CD14-positive monocyte (primary cell): ENCODE results near the gene EIPR1. TPM values are rescaled to one million over a fixed set of nuclear protein-coding genes. Genes with fewer than 3 reads are reported as not detected.
A peak's percentile ranks its signal among the peaks of the same experiment; 100 is the strongest.

Experiments
- DNase-seq, 3 donors: peaks; one replicate each; pipeline ENCODE4 v3.0.0-alpha.2; 2011 to 2022
- H2AFZ ChIP-seq: 2 replicates; pipeline ENCODE4 v1.6.0; 2012; ENCODE audit warnings: mild to moderate bottlenecking, low read depth, low read length, inconsistent platforms; ENCODE audit not compliant: insufficient read depth, poor library complexity, severe bottlenecking
- H3K27ac ChIP-seq, 2 donors: 1 replicate in 1 of 2; 2 replicates in 1 of 2; pipeline ENCODE4 v1.5.1; 2012 to 2013; ENCODE audit warnings: low read length in 2 of 2, control low read depth in 1 of 2, inconsistent platforms in 1 of 2, low read depth in 1 of 2, mild to moderate bottlenecking in 1 of 2
- H3K27me3 ChIP-seq, 2 donors: one replicate each; pipeline versions ENCODE4 v1.6.0 to v1.6.1; 2011 to 2013; ENCODE audit warnings: low read length in 2 of 2; ENCODE audit not compliant: control insufficient read depth in 2 of 2, insufficient read depth in 2 of 2
- H3K36me3 ChIP-seq, 2 donors: replicated peaks in 1 of 2; 1 replicate in 1 of 2; 2 replicates in 1 of 2; pipeline versions ENCODE4 v1.5.1 to v1.6.1; 2012 to 2013; ENCODE audit warnings: low read length in 2 of 2, control low read depth in 1 of 2, inconsistent platforms in 1 of 2, mild to moderate bottlenecking in 1 of 2; ENCODE audit not compliant: insufficient read depth in 2 of 2, control insufficient read depth in 1 of 2
- H3K4me1 ChIP-seq, 2 donors: 1 replicate in 1 of 2; 2 replicates in 1 of 2; pipeline versions ENCODE4 v1.5.1 to v1.6.1; 2012 to 2013; ENCODE audit warnings: low read length in 2 of 2, control low read depth in 1 of 2, inconsistent platforms in 1 of 2, mild to moderate bottlenecking in 1 of 2, moderate library complexity in 1 of 2; ENCODE audit not compliant: insufficient read depth in 2 of 2, control insufficient read depth in 1 of 2
- H3K4me2 ChIP-seq: replicated peaks from 2 replicates; pipeline ENCODE3; 2012; ENCODE audit warnings: low read length, moderate library complexity, mild to moderate bottlenecking; ENCODE audit not compliant: poor library complexity, severe bottlenecking; ENCODE audit errors: extremely low read depth
- H3K4me3 ChIP-seq, 3 experiments: fragments of 200-600 bp in 1 of 3; sonication (generic) in 1 of 3; replicated peaks in 1 of 3; 1 replicate in 2 of 3; 2 replicates in 1 of 3; pipeline ENCODE4 v1.5.1; 2011 to 2013; ENCODE audit warnings: low read length in 3 of 3, mild to moderate bottlenecking in 3 of 3, control low read depth in 2 of 3, low read depth in 2 of 3, inconsistent platforms in 1 of 3, moderate library complexity in 1 of 3
- H3K79me2 ChIP-seq: 2 replicates; pipeline ENCODE4 v1.6.0; 2012; ENCODE audit warnings: mild to moderate bottlenecking, control low read depth, inconsistent platforms, low read length, moderate library complexity; ENCODE audit not compliant: insufficient read depth
- H3K9ac ChIP-seq: 2 replicates; pipeline ENCODE4 v1.6.0; 2017; ENCODE audit warnings: low read length, mild to moderate bottlenecking; ENCODE audit not compliant: insufficient read depth, poor library complexity, severe bottlenecking
- H3K9me3 ChIP-seq, 2 donors: replicated peaks in 1 of 2; 1 replicate in 1 of 2; 2 replicates in 1 of 2; pipeline versions ENCODE4 v1.5.1 to v1.6.1; 2012 to 2013; ENCODE audit warnings: low read length in 2 of 2, control low read depth in 1 of 2; ENCODE audit not compliant: control insufficient read depth in 1 of 2, insufficient read depth in 1 of 2
- H4K20me1 ChIP-seq: 2 replicates; pipeline ENCODE4 v1.6.0; 2012; ENCODE audit warnings: mild to moderate bottlenecking, low read length, control low read depth, moderate library complexity; ENCODE audit not compliant: insufficient read depth
- H3K27ac Mint-ChIP-seq, 7 donors: one replicate each; pipeline ENCODE4 v1.8.0; 2020; ENCODE audit warnings: mild to moderate bottlenecking in 7 of 7, mixed read lengths in 7 of 7, moderate library complexity in 6 of 7, inconsistent platforms in 2 of 7
- H3K27me3 Mint-ChIP-seq, 3 donors: one replicate each; pipeline ENCODE4 v1.8.0; 2021 to 2022; ENCODE audit warnings: low read depth in 3 of 3, mild to moderate bottlenecking in 3 of 3, mixed read lengths in 3 of 3, moderate library complexity in 3 of 3, inconsistent platforms in 1 of 3
- H3K36me3 Mint-ChIP-seq, 2 donors: one replicate each; pipeline ENCODE4 v1.8.0; 2020; ENCODE audit warnings: mixed read lengths in 2 of 2, inconsistent platforms in 1 of 2, mild to moderate bottlenecking in 1 of 2
- H3K4me1 Mint-ChIP-seq: one replicate; pipeline ENCODE4 v1.8.0; 2020; ENCODE audit warnings: mild to moderate bottlenecking, mixed read lengths
- H3K4me3 Mint-ChIP-seq, 2 donors: one replicate each; pipeline ENCODE4 v1.8.0; 2020; ENCODE audit warnings: mild to moderate bottlenecking in 2 of 2, mixed read lengths in 2 of 2, moderate library complexity in 1 of 2
- H3K9me3 Mint-ChIP-seq, 7 donors: one replicate each; pipeline ENCODE4 v1.8.0; 2020 to 2022; ENCODE audit warnings: mixed read lengths in 7 of 7, mild to moderate bottlenecking in 6 of 7, moderate library complexity in 6 of 7, inconsistent platforms in 2 of 7
- WGBS: methylation state at CpG from one replicate; pipeline ENCODE4 v1.1.5; 2013; ENCODE audit warnings: missing lambda C conversion rate; ENCODE audit not compliant: insufficient coverage; 5-methylcytosine and 5-hydroxymethylcytosine counted together
- intact Hi-C, 2 donors: fragments of 100-400 bp; cut with micrococcal nuclease; formaldehyde crosslinking; loops; one replicate each; pipeline versions ENCODE4 v1.15.0 to v1.15.1; 2023
- polyA plus RNA-seq, 3 donors: library from polyadenylated mRNA; depleted of rRNA in 1 of 3; unstranded in 2 of 3; stranded (reverse) in 1 of 3; fragments of 300-500 nt in 2 of 3; fragments of >200 nt in 1 of 3; fragmentation: Illumina TruSeq in 2 of 3; gene quantifications; 1 replicate in 2 of 3; 2 replicates in 1 of 3; pipeline ENCODE4 v1.2.3, GENCODE V29; 2012 to 2021
- TF ChIP-seq, protein P1 (sequence below): fragments of 200-600 bp; IDR thresholded peaks from one replicate; pipeline ENCODE4 v1.8.0; 2022; ENCODE audit warnings: antibody characterized with exemption, mild to moderate bottlenecking

EIPR1 gene
- polyA plus RNA-seq, 3 donors: 19.0 to 22.4 (median 20.8) TPM

DNA sequence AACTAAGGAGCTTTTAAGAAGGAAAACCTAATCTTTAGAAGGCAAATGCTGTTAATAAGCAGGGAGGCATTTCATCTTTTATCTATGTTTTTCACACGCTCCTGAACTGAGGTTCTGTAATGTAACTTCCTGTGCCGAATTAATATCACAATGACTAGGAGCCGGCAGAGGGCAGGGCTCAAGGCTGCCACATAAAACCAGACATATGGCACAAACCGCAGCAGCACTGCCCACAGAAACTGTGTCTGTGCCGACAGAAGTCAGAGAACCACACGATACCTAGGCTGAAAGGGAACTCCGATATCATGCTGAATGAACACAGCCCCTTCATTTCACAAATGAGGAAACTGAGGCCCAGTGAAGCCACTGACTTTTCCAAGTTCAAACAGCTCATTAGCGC is 112.1 kb downstream of the EIPR1 start:
- Mint-ChIP-seq H3K4me1 (peaks cover 12% of the 10 kb centered on the region), H3K27ac (peak overlapping the region in 2 of 7 donors; percentile 50 to 51), H3K9me3 (peaks cover 0 to 2% (median 0%) of the 10 kb centered on the region in 7 donors), H3K4me3 (no peak overlapping the region), H3K27me3 (no peaks in the 10 kb centered on the region), H3K36me3 (peaks cover 9 to 10% of the 10 kb centered on the region in 2 donors)
- intact Hi-C loops: no loop called here
- peaks cover 10 to 13% of the 10 kb centered on the region in 2 donors for H3K4me1 ChIP-seq
- no peaks in the 10 kb centered on the region for H3K9me3 ChIP-seq
- TF ChIP-seq, protein P1, sequence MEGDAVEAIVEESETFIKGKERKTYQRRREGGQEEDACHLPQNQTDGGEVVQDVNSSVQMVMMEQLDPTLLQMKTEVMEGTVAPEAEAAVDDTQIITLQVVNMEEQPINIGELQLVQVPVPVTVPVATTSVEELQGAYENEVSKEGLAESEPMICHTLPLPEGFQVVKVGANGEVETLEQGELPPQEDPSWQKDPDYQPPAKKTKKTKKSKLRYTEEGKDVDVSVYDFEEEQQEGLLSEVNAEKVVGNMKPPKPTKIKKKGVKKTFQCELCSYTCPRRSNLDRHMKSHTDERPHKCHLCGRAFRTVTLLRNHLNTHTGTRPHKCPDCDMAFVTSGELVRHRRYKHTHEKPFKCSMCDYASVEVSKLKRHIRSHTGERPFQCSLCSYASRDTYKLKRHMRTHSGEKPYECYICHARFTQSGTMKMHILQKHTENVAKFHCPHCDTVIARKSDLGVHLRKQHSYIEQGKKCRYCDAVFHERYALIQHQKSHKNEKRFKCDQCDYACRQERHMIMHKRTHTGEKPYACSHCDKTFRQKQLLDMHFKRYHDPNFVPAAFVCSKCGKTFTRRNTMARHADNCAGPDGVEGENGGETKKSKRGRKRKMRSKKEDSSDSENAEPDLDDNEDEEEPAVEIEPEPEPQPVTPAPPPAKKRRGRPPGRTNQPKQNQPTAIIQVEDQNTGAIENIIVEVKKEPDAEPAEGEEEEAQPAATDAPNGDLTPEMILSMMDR: no peak
- no peaks in the 10 kb centered on the region for H3K27me3 ChIP-seq
- no peak overlapping the region for H3K27ac ChIP-seq
- H2AFZ ChIP-seq: no peak overlapping the region
- H3K4me2 ChIP-seq: no peak overlapping the region
- H4K20me1 ChIP-seq: no peaks in the 10 kb centered on the region
- H3K9ac ChIP-seq: no peak overlapping the region
- 95% methylated on average over 7 of the region's 8 CpGs for WGBS
- DNase-seq: no peak
- no peak overlapping the region for H3K4me3 ChIP-seq
- no peaks in the 10 kb centered on the region for H3K79me2 ChIP-seq
- H3K36me3 ChIP-seq: no peaks in the 10 kb centered on the region

DNA sequence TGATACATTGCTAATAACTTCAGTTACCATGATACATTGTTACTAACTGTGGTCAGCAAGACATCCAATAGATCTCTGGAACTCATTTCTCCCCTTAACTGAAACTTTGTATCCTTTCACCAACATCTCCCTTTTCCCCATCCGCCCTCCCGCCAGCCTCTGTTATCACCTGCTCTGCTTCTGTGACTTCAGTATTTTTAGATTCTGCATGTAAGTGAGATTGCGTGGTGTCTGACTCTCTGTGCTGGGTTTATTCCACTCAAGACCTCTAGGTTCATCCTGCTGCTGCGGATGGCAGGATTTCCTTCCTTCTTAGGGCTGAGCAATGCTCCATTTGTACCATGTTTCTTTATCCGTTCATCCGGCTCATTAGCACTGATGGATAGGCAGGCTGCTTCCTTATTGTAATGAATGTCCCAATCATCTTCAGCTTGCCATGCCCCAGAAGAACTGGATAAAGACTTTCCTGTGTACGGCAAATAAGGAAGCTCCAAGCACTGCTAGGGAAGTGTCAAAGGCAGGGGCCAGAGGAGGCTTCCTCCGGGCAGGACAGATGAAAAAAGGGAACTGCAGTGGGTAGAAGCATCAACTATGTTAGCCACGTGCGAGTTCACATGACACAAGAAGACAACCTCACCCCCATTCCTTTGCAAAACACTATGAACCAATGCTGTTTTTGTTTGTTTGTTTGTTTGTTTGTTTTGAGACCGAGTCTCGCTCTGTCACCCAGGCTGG is 113.4 kb downstream of the EIPR1 start:
- H3K4me1 Mint-ChIP-seq: peaks cover 12% of the 10 kb centered on the region
- H3K4me3 Mint-ChIP-seq: peak overlapping the region in 1 of 2 donors; percentile 55
- no peak overlapping the region for H3K9ac ChIP-seq
- H3K27me3 ChIP-seq: no peaks in the 10 kb centered on the region
- H3K4me3 ChIP-seq: no peak overlapping the region
- DNase-seq: peak; percentile 37 to 52 (median 39)
- no peaks in the 10 kb centered on the region for H3K27me3 Mint-ChIP-seq
- peak overlapping the region in 5 of 7 donors; percentile 22 to 85 (median 33) for H3K27ac Mint-ChIP-seq
- H3K27ac ChIP-seq: peak overlapping the region in 1 of 2 donors; percentile 12
- H3K9me3 ChIP-seq: no peaks in the 10 kb centered on the region
- intact Hi-C loops: no loop called here
- no peaks in the 10 kb centered on the region for H3K79me2 ChIP-seq
- H3K36me3 Mint-ChIP-seq: peaks cover 9 to 10% of the 10 kb centered on the region in 2 donors
- TF ChIP-seq, protein P1: no peak
- no peaks in the 10 kb centered on the region for H3K36me3 ChIP-seq
- WGBS: 38% methylated on average over 4 of the region's 12 CpGs
- no peaks in the 10 kb centered on the region for H4K20me1 ChIP-seq
- H3K9me3 Mint-ChIP-seq: no peaks in the 10 kb centered on the region
- no peak overlapping the region for H3K4me2 ChIP-seq
- no peak overlapping the region for H2AFZ ChIP-seq
- peaks cover 10 to 13% of the 10 kb centered on the region in 2 donors for H3K4me1 ChIP-seq
